HG02981 (cell line): ENCODE data around the gene ZNF514.
"Not testable (repeated sequence)": the region's sequence is repeated elsewhere in the genome, so short reads cannot be mapped to it uniquely, and the experiment has no call there.

Experiments
- ATAC-seq: cut with Tn5 transposase; IDR thresholded peaks from one replicate; pipeline ENCODE4 v1.9.1; 2021; ENCODE audit warnings: mild to moderate bottlenecking, moderate library complexity; ENCODE audit not compliant: unreplicated experiment

ZNF514 gene

GRCh38 chr2:95138702-95139101 is 20.9 kb downstream of the ZNF514 start:
- ATAC-seq = no peak

- ATAC-seq = peak; percentile 2
These were observed 37.5 kb downstream of the ZNF514 start for GRCh38 chr2:95122197-95122551.

- ATAC-seq = peak; percentile 92
These were observed 38.0 kb downstream of the ZNF514 start, which contains the start of gene MRPS5 for GRCh38 chr2:95121407-95122196. Gene MRPS5 (minus strand): TSS chr2:95121808. CDS start chr2:95121791, 17 bp downstream.

GRCh38 chr2:95121093-95121406 is 38.6 kb downstream of the ZNF514 start:
- ATAC-seq = peak; percentile 1

GRCh38 chr2:95115418-95115817 is 44.2 kb downstream of the ZNF514 start:
- peak; percentile 92 for ATAC-seq

GRCh38 chr2:95113464-95113863 is 46.2 kb downstream of the ZNF514 start:
- no peak for ATAC-seq

- ATAC-seq = no peak
These were observed 49.3 kb downstream of the ZNF514 start for GRCh38 chr2:95110395-95110794.

GRCh38 chr2:95109260-95109659 is 50.4 kb downstream of the ZNF514 start:
- no peak for ATAC-seq

GRCh38 chr2:95106081-95106480 is 53.6 kb downstream of the ZNF514 start:
- no peak for ATAC-seq

- ATAC-seq = no peak
These were observed 55.0 kb downstream of the ZNF514 start for GRCh38 chr2:95104606-95105005.

- no peak for ATAC-seq
These were observed 59.7 kb downstream of the ZNF514 start for GRCh38 chr2:95099910-95100309.

GRCh38 chr2:95098273-95098672 is 61.4 kb downstream of the ZNF514 start:
- not testable (repeated sequence) for ATAC-seq
